Measurements from ENCODE around the gene ANKRD11. TPM values are rescaled to one million over a fixed set of nuclear protein-coding genes. Genes with fewer than 3 reads are reported as not detected.

The ANKRD11 gene
- total RNA-seq, 1 donor from 2014 or later, result 63.8 TPM

DNA sequence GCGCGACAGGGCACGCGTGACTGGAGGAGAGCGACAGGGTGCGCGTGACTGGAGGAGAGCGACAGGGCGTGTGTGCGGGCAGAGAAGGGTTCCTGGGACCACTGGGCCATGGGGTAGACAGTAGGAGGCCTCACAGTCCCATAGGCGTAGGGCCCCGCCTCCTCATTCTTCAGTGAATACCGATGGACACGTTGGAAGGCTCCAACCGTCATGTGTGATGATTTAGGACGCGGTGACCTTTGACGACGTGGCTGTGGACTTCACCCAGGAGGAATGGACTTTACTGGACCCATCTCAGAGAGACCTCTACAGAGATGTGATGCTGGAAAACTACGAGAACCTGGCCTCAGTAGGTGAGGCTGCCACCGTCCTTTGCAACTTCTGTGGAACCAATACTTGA, 267.4 kb downstream of the ANKRD11 start:
- Histone ChIP-seq H3K36me3 (peaks cover 73% of the 10 kb centered on the region), H3K9me3 (replicated peaks) (peaks cover 14% of the 10 kb centered on the region), H3K4me1 (peaks cover 10% of the 10 kb centered on the region), H3K27me3 (ENCODE audit: low read depth) (no peaks in the 10 kb centered on the region), H3K4me3 (no peak overlapping the region), H3K27ac (replicated peaks) (no peak overlapping the region)
- intact Hi-C loops (cut with micrococcal nuclease), result no loop called here
- no peak for DNase-seq
- TF ChIP-seq, protein P1, sequence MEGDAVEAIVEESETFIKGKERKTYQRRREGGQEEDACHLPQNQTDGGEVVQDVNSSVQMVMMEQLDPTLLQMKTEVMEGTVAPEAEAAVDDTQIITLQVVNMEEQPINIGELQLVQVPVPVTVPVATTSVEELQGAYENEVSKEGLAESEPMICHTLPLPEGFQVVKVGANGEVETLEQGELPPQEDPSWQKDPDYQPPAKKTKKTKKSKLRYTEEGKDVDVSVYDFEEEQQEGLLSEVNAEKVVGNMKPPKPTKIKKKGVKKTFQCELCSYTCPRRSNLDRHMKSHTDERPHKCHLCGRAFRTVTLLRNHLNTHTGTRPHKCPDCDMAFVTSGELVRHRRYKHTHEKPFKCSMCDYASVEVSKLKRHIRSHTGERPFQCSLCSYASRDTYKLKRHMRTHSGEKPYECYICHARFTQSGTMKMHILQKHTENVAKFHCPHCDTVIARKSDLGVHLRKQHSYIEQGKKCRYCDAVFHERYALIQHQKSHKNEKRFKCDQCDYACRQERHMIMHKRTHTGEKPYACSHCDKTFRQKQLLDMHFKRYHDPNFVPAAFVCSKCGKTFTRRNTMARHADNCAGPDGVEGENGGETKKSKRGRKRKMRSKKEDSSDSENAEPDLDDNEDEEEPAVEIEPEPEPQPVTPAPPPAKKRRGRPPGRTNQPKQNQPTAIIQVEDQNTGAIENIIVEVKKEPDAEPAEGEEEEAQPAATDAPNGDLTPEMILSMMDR (IDR thresholded peaks at IDR 0.05; ENCODE audit: borderline replicate concordance), result no peak

DNA sequence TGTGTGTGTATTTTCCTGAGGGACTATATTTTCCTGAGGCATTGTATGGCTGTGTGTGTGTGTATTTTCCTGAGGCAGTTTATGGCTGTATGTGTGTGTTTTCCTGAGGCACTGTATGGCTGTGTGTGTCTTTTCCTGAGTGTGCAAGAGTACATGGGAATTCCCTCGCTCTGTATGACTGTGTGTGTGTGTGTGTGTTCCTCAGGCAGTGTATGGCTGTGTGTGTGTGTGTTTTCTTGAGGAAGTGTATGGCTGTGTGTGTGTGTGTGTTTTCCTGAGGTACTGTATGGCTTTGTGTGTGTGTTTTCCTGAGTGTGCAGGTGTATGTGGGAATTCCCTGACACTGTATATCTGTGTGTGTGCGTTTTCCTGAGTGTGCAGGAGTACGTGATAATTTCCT, 268.8 kb downstream of the ANKRD11 start:
- intact Hi-C loops (cut with micrococcal nuclease), result no loop called here
- H3K36me3 ChIP-seq, result peaks cover 60% of the 10 kb centered on the region
- H3K4me1 ChIP-seq, result peaks cover 23% of the 10 kb centered on the region
- H3K27ac ChIP-seq (replicated peaks), result no peak overlapping the region
- H3K4me3 ChIP-seq, result no peak overlapping the region
- peaks cover under 1% of the 10 kb centered on the region for H3K9me3 ChIP-seq (replicated peaks)
- TF ChIP-seq, protein P1 (IDR thresholded peaks at IDR 0.05; ENCODE audit: borderline replicate concordance), result no peak
- DNase-seq, result no peak
- H3K27me3 ChIP-seq (ENCODE audit: low read depth), result no peaks in the 10 kb centered on the region

DNA sequence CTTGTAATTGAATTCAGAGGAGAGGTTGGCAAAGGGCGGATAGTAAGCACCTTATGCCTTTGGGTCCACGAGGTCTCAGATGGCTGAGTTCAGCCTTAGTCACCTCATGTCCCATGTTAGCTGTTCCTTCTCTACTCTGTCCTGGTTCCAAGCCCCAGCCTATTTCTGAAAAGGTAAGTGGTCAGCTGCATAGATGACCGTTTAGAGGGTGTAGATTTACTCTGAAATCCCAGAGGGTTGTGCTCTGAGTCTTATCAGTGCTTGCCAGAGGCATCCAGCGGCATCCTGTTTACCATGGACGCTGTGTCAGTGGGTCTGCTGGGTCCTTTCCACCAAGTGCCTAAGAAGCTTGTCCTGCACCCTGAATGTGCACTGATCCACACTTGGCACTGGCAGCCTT, 271.0 kb downstream of the ANKRD11 start:
- H3K4me1 ChIP-seq, result peaks cover 33% of the 10 kb centered on the region
- H3K36me3 ChIP-seq, result peaks cover 37% of the 10 kb centered on the region
- no peaks in the 10 kb centered on the region for H3K9me3 ChIP-seq (replicated peaks)
- TF ChIP-seq, protein P1 (IDR thresholded peaks at IDR 0.05; ENCODE audit: borderline replicate concordance), result no peak
- H3K27ac ChIP-seq (replicated peaks), result no peak overlapping the region
- no peak for DNase-seq
- intact Hi-C loops (cut with micrococcal nuclease), result loop anchor here (10.0 kb wide), 1 partner anchor 485 kb away; no protein-coding TSS in a partner anchor
- H3K4me3 ChIP-seq, result no peak overlapping the region
- no peaks in the 10 kb centered on the region for H3K27me3 ChIP-seq (ENCODE audit: low read depth)

Other genes with a start within 250 kb of the ANKRD11 start
- 104 TPM for gene SPG7, start 17.8 kb upstream of the ANKRD11 start, total RNA-seq
- 1,030 TPM for gene RPL13, start 70.1 kb upstream of the ANKRD11 start, total RNA-seq
- not detected for gene CPNE7, start 85.2 kb upstream of the ANKRD11 start, total RNA-seq
- gene DPEP1, start 123.1 kb upstream of the ANKRD11 start, total RNA-seq, result not detected
- 37.3 TPM for gene CHMP1A, start 167.1 kb upstream of the ANKRD11 start, total RNA-seq
- gene SPATA33, start 167.3 kb upstream of the ANKRD11 start, total RNA-seq, result 3.6 TPM
- 26.7 TPM for gene CDK10, start 196.1 kb upstream of the ANKRD11 start, total RNA-seq
- 2.1 TPM for gene SPATA2L, start 211.1 kb upstream of the ANKRD11 start, total RNA-seq
- gene VPS9D1, start 230.3 kb upstream of the ANKRD11 start, total RNA-seq, result 12.6 TPM
- 12.9 TPM for gene ZNF276, start 231.0 kb upstream of the ANKRD11 start, total RNA-seq